HG03520 (cell line): ENCODE results near the gene PLA2G2F.
"Not testable (repeated sequence)": the region's sequence is repeated elsewhere in the genome, so short reads cannot be mapped to it uniquely, and the experiment has no call there.

Source experiments
- ATAC-seq: cut with Tn5 transposase; IDR thresholded peaks from one replicate; pipeline ENCODE4 v1.9.1; 2021; ENCODE audit warnings: mild to moderate bottlenecking, moderate library complexity; ENCODE audit not compliant: unreplicated experiment

The PLA2G2F gene

DNA sequence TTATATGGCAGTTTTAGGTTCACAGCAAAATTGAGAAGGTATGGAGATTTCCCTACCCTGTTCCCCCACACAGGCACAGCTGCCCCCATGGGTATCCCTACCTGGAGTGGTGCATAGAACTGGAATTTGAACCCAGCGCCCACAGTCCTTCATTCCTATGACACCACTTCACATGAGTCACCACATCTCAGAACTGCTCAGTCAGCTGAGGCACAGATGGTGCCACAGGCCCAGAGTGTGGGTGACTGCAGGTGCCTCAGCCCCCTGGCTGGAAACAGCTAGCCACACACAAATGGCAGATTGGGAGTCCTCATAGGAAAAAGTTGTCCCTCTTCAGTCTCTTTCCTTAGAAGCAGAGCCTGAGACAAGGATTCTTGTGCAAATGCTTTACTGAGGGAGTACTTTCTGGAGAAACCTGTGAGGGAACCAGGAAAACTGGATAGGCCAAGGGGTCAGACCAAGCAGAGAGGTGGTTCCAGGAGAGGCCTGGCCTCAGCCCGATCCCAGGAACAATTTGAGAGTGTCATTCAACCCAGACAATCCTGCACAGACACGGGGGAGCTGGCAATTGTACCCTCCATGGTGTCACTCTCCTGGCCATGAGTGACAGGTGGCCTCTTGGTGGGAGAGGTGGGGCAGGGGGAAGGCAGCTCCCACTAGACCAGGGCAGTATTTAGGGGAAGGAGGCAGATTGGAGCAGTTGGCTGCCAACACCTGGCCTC, 26.7 kb upstream of the PLA2G2F start:
- ATAC-seq = no peak

DNA sequence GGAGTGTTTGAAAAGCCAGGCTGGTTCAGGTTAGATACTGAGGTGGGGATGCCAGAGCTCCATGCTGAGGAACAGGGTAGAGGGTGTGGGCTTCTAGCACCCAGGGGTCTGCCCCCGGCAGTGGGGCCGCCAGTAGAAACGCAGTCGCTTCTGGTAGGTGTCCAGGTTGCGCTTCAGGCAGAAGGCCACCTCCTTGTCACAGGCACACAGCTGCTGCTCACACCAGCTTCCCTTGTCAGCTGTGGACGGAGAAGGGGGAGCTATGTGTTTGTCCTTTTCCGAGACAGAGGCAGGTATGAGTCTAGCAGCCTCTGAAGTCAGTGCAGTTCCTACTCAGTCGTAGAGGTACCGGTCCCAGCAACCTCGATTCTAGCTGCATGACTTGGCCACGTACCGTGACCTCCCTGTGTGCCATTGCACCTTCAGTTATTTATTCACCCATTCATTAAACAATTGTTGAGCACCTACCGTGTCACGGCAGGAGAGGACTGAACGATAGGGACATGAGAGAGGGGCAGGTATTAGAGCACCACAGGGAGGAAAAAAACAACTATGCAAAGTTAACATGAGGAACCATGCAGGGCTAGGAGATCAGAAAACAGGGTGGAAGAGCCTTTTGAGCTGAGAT, 25.0 kb upstream of the PLA2G2F start:
- ATAC-seq = no peak

DNA sequence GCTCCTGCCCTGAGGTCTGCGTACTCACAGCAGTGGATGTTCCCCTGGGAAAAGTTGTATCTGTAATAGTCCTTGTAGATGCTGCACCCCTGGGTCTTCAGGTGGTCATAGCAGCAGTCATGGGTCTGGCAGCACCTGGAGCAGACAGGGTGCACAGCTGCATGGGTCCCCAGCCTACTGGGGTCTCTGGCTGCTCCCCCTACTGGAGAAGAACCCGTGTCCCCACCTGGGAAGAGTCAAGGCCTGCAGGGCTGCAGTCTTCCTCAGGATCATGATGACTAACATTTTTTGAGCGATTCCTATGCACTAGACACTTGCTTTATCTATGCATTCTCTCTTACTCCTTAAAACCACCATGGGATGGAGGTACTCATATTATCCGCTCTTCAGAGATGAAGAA, 23.6 kb upstream of the PLA2G2F start:
- ATAC-seq = no peak

DNA sequence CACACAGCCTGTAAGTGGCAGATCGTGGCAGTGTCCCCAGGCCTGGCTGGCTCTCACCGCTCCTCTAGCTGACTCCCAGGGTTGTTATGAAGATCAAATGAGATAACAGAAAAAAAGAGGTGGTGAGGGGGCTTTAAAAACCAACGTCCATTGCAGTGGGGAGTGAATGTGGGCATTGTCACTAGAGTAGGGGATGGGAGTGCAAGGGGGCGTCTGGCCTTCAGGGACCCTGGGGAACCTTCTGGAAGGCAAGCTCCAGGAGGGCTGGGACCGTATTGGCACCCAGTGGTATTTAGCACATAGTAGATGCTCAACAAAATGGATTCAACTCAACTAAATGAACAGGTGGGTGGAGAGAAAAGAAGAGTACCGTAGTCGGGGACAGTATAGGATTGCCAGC, 23.2 kb upstream of the PLA2G2F start:
- ATAC-seq = no peak

DNA sequence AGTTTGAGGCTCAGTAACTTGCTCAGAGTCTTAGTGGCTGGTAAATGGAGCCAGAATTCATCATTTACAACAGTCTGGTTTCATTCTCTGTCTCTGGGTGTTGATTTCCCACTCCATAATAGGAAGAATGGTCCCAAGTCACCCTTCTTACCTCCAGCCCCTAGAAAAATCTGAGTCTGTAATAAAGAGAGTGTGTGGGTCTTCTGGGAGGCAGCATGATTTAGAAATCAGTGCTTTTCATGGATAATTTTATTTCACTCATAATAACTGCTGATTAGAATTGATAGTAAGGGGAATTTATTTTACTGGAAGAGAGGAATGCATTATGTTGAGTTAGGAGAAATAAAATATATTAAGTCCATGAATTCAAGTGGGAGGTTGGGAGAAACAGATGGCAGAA, 21.9 kb upstream of the PLA2G2F start:
- ATAC-seq = no peak

DNA sequence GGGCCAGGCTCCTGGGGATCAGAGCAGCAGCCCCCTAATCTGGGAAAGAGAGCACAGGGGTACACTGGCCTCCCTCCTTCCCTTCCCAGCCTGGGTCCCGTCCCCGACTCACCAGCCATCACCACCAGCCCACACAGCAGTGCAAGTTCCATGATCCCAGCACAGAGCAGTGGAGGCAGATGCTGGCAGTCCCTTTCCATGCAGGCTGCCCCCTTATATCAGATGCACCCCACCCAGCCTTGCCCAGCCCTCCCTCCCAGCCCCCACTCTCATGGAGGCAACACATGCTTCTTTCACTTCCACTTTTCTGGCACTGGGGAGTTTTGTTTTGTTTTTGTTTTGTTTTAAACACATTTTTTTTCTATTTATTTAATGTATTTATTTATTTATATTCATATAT, 19.8 kb upstream of the PLA2G2F start, which contains the start of gene PLA2G2D:
Gene PLA2G2D, minus strand, starts transcription at position 190 of the 400 bp plus-strand sequence. Its CDS starts 38 bp downstream, at position 152.
- ATAC-seq = no peak

DNA sequence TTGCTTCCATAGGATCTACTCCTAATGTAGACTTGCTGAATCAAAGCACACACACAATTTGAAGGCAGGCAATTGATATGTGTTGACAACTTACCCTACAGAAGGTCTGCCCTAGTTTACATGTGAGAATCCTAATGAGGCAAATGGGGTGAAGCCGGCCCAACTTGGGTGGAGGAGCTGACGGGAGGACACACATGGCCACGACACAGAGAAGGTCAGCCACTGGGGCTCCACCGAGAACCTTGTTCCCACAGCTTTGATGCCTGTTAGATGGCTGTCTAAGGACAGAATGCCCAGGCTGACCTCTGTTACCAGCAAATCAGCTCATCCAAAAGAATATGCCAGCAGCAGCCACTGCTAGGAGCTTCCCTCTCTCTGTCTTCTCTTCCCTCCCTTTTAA, 18.3 kb upstream of the PLA2G2F start:
- no peak for ATAC-seq

DNA sequence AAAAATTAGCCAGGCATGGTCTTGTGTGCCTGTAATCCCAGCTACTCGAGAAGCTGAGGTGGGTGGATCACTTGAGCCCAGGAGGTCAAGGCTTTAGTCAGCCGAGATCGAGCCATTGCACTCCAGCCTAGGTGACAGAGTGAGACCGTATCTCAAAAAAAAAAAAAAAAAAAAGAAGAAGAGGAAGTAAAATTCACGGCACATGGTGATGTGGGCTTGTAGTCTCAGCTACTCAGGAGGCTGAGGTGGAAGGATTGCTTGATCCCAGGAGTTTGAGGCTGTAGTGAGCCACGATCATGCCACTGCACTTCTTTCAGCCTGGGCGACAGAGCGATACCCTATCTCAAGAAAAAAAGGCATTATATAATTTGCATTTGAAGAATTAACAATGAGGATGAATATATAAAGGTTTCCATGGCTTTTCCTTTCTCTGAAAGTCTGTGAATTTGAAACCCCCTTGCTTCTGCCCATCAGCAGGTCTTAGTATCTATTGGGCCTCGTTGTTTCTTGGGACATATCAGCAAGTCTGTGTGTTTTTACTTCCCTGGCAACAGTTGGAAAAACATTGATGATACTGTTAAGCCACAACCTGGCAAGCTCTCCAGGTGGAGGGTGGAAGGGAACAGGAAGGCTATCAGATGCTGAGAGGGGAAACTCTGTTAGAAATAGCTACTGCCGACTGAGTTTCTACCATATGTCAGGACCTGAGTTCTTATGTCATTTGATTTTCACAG, 15.2 kb upstream of the PLA2G2F start:
- no peak for ATAC-seq

DNA sequence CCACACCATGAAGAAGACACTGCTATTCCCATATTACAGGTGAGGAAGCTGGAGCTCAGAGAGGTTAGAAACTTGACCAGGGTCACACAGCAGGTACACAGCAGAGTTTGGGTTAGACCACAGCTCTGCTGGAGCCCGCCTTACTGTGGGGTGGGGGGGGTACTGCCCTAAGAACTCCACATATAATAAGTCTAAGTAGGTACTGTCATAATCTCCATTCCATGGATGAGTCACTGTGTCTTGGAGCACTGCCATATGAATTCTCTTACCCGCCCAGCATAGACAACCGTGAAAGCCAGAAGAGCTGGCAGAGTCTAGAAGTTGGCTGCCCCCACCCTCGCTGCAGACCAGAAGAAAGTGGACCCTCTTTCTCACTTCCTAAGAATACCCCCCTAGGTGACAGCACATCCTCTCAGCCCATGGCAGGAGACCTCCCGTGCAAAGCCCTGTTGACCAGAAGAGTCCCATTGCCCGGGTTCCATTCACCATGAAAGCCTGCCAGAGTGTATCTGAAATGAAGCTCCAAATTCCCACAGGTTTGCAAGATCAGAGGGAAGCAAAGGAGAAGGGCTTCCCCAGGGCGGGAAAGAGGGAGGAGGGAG, 14.6 kb upstream of the PLA2G2F start:
- no peak for ATAC-seq

DNA sequence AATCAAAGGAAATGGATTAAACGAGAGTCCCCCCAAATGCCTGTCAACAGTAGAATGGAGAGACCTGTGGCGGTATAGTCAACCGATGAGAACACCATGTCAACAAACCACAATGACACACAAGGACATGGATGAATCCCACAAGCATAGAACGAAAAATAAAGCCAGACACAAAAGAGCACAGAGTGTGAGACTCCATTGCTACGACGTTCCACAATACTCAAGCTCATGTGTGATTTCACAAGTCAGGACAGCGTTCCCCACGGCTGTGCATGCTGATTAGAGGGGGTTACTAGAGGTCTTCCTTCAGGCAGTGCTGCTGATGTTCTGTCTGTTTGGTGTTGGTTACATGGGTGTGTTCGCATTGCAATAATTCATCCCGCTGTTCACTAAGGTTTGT, 14.0 kb upstream of the PLA2G2F start:
- no peak for ATAC-seq

DNA sequence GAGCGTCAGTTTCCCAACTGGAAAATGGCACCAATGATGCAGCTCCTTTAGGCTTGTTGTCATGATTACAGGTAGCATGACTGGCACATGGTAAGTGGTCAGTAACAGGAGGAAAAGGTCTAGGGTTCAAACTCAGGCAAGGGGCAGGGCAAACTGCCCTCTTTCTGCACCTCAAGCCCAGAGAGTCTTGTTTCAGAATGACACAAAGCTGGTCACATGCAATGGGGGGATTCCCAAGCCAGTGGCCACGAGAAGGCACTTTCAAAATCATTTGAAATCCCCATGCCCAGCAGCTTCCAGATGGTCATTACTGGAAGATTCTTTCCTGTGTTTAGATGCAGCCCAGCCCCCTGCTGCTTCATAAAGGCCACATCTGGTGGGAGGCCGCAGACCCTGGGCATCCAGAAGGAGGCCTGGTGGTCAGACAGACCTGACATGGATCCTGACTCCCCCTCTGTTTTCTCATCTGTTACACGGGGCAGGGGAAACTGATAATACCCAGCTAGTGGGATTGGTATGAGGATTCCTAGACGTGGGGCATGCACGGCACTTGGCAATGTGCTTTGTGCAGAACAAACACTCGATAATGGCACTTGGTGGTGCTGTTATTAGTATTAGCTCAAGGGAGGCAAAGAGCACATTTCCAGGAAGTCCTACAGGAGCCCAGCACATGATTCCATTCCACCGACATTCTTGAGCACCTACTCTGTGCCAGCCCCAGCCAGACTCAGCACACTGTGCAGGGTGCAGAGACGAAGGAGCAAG, 12.9 kb upstream of the PLA2G2F start:
- ATAC-seq = no peak

DNA sequence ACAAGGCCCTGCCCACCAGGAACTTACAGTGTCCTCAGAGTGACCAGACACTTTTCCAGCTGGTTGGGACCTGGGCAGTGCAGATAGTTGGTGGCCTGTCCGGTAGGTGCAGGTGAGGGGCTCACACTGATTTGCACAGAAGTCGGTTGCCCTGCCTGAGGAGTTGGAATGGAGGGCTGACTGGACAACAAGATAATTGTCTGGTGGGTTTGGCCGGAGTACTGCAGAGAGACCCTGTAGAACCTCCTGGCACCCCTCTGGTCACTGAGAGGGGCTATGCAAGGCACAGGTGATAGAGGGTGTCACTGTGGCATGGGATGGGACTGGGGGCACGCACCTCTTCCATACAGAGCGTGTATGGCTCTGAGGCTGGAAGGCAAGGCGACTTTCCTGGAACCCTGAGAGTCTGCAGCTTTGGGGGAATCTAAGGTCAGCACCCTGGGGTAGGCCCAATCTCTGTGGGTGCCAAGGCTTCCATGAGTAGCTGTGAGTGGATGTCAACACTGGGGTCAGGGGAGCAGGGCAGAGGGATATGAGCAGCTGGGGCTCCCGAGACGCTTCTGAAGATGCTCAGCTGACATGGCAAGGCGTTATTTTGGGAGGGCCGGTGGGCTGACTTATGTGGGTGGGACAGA, 12.2 kb upstream of the PLA2G2F start:
- ATAC-seq = no peak

DNA sequence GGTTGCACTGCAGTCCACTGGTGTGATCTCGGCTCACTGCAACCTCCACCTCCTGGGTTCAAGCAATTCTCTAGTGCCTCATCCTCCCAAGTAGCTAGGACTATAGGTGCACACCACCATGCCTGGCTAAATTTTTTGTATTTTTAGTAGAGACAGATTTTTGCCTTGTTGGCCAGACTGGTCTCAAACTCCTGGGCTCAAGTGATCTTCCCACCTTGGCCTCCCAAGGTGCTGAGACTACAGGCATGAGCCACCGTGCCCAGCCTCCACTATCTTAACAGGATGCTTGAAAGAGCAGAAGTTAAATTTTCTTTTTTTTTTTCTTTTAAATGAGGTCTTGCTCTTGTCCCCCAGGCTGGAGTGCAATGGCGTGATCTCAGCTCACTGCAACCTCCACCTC, 8.6 kb upstream of the PLA2G2F start:
- ATAC-seq = not testable (repeated sequence)

DNA sequence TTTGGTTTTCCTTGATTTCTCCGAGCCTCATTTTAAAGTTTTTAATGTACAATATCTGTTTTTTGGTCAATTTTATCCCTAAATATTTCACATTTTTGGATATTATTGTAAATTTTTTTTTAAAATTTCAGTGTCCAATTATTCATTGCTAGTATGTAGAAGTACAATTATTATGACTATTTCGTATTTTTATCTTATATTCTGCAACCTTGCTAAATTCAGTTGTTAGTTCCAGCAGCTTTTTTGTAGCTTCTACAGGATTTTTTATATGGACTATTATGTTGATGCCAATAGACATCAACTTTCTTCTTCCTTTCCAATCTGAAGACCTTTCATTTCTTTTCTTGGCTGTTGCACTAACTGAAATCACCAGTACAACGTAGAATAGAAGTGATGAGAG, 4.1 kb upstream of the PLA2G2F start:
- ATAC-seq = no peak

DNA sequence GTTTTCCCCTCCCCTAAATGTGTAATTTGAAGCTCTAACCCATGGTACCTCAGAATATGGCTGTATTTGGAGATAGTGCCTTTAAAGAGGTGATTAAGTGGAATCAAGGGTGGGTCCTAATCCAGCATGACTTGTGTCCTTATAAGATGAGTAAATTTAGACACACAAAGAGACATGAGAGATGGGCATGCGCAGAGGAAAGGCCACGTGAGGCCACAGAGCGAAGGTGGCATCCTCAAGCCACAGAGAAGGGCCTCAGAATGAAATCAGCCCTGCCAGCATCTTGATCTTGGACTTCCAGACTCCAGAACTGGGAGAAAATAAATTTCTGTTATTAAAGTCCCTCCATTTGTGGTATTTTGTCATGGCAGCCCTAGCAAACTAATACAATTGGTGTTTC, 2.9 kb upstream of the PLA2G2F start:
- ATAC-seq = no peak

DNA sequence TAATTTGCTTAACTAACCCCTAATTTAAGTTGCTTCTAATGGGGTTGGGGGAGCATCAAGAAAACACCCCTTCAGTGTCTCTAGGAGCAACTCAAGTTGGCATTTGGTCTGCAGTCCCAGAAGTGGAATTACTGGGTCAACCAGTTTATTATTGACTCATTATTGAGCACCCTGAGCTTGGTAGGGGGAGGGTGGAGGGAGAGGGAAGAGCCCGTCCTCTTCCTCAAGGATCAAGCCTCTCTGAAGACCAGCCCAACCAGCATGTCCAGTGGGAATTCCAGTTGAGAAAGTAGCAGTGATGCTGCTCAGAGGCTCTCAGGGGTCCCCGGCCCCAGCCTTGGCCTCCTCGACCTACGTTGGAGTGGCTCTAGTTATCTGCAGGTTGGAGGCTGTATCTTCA, 2.1 kb upstream of the PLA2G2F start:
- no peak for ATAC-seq

DNA sequence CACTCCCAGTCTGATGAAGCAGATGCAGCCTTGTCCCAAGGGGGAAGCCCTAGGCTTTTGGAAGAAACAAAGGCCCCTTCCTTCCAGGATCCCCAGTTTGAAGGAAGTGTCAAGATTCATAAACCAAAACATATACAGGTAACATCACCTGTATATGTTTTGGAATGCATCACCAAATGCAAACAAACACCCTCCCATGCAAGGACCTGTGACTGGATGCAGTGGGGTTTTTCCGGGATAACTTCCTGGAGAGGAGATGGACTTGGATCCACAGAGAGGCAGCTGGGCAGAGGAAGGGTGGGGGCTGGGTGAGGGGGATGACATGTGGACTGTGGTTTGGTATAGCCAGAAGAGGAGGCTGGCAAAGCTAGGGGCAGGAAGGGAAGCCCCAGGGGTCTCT, 1.5 kb upstream of the PLA2G2F start:
- no peak for ATAC-seq

DNA sequence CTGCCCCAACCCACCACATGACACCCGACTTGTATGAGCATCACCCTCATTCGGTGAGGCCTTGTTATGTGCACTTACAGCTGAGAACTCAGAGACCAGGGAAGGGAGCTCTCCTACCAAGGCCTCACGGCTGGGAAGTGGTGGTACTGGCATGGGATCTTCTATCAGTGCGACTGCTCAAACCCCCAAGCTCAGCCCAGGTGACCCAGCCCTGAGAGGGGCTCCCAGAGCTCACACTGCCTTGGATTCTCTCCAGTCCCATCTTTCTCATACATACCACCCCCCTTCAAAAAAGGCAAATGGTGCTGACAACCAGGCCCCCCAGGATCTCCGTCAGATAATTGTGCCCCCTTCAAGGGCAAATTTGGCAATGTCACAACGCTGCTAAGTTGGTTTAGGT, 777 bp upstream of the PLA2G2F start:
- no peak for ATAC-seq

DNA sequence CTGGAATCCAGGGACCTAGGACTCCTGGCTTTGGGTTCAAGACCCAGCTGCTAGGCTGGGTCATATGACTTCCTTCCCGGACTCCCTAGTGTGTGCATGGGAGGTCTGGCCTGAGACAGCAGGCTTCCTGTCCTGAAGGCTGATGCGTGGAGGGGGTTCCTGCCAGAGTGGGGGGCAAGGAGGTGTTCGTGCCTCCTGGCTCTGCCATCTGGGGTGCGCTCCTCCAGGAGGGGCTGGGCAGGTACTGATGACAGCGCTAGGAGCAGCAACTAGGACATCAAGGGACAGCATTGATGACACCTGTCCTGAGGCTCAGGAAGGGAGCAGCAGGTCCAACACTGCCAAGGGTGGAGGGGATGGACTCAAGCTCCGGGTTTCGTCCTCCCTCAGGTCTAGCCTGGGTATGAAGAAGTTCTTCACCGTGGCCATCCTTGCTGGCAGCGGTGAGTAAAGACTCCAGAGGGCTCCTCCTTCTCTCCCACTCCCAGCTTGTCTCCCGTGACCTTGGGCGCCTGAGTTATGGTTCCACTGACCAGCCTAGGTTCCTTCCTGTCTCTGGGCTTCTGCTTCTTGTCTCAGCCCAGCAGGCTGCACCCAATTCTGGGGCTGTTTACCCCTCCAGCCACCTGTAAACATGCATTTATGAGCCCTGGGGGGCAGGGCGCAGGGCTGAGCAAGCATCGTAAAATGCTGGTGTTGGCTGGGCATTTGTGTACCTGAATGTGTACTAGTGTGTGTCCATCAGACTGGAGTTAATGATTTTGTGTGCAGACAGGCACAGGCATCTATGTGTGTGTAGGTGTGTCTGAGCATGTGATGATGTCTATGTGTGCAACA, 871 bp downstream of the PLA2G2F start:
- ATAC-seq = no peak

DNA sequence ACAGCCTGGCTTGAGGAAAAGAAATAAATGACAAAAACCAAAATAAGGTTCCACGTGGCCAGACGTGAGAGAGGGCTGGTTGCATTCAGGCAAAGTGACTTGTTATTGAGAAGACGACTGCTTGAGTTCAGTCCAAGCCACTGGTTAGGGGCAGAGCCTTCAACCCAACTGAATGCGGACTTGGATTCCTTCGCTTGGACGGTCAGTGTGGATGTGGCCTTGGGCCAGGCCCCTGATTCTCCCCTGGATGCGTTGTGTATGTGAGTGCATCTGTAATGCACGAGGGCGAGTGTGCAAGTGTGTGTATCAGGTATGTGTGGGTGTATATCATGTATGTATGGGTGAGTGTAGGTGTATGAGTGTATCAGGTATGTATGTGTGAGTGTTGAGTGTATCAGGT, 1.9 kb downstream of the PLA2G2F start:
- ATAC-seq = no peak
